ENCODE results near the gene CDCA4.

DNA sequence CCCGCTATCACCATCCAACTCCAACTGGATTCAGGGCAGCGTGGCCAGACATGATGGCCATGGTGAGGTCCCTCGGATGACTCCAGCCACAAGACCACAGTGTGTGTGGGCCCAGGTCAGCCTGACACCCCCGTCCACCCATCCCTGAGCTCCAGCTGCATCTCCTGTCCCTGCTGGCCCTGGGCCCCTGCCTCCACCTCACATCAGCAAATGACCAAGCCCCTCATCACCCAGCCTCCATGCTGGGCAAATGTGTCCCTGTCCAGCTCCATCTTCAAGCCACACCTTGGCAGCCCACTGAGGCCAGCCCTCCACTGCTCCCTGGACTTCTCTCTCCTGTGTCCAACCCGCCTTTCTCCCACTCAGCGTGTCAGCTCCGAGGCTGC lies 41.2 kb upstream of the CDCA4 start:
- TF ChIP-seq EZH2phosphoT487 (IDR thresholded peaks at IDR 0.05; ENCODE audit: low read depth), result no peak
- TF ChIP-seq, protein P1, sequence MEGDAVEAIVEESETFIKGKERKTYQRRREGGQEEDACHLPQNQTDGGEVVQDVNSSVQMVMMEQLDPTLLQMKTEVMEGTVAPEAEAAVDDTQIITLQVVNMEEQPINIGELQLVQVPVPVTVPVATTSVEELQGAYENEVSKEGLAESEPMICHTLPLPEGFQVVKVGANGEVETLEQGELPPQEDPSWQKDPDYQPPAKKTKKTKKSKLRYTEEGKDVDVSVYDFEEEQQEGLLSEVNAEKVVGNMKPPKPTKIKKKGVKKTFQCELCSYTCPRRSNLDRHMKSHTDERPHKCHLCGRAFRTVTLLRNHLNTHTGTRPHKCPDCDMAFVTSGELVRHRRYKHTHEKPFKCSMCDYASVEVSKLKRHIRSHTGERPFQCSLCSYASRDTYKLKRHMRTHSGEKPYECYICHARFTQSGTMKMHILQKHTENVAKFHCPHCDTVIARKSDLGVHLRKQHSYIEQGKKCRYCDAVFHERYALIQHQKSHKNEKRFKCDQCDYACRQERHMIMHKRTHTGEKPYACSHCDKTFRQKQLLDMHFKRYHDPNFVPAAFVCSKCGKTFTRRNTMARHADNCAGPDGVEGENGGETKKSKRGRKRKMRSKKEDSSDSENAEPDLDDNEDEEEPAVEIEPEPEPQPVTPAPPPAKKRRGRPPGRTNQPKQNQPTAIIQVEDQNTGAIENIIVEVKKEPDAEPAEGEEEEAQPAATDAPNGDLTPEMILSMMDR (IDR thresholded peaks at IDR 0.05; ENCODE audit: low read depth, low read length), result no peak

All from OCI-LY3 (cell line).